GM23248 (cell line): ENCODE results near the gene FMR1. TPM values are rescaled to one million over a fixed set of nuclear protein-coding genes. Genes with fewer than 3 reads are reported as not detected.

Experiments
- DNase-seq: peaks from one replicate; pipeline ENCODE4 v3.0.0-alpha.2; 2015
- H2AFZ ChIP-seq: fragments of 200-600 bp; sonication (generic); 2 replicates; pipeline ENCODE4 v1.6.1; 2016; ENCODE audit warnings: antibody characterized with exemption
- H3F3A ChIP-seq: fragments of 200-600 bp; sonication (generic); 2 replicates; pipeline ENCODE4 v1.6.1; 2016; ENCODE audit warnings: mild to moderate bottlenecking, antibody characterized with exemption, mixed run types; ENCODE audit not compliant: insufficient read depth
- H3K27ac ChIP-seq: fragments of 200-600 bp; sonication (generic); 2 replicates; pipeline ENCODE4 v1.5.1; 2016; ENCODE audit warnings: mild to moderate bottlenecking
- H3K27me3 ChIP-seq: fragments of 200-600 bp; sonication (generic); replicated peaks from 2 replicates; pipeline ENCODE4 v1.6.1; 2016; ENCODE audit warnings: mild to moderate bottlenecking; ENCODE audit not compliant: insufficient read depth
- H3K36me3 ChIP-seq: fragments of 200-600 bp; sonication (generic); 2 replicates; pipeline ENCODE4 v1.6.1; 2016; ENCODE audit warnings: low read depth, mild to moderate bottlenecking
- H3K4me1 ChIP-seq: fragments of 200-600 bp; sonication (generic); 2 replicates; pipeline ENCODE4 v1.6.1; 2016; ENCODE audit warnings: mild to moderate bottlenecking; ENCODE audit not compliant: insufficient read depth
- H3K4me2 ChIP-seq: fragments of 200-600 bp; sonication (generic); one replicate; pipeline ENCODE4 v1.6.1; 2016; ENCODE audit warnings: mild to moderate bottlenecking; ENCODE audit not compliant: unreplicated experiment
- H3K4me3 ChIP-seq: fragments of 200-600 bp; sonication (generic); 2 replicates; pipeline ENCODE4 v1.5.1; 2016; ENCODE audit warnings: mild to moderate bottlenecking
- H3K79me2 ChIP-seq: fragments of 200-600 bp; sonication (generic); 2 replicates; pipeline ENCODE4 v1.6.1; 2016; ENCODE audit warnings: mild to moderate bottlenecking; ENCODE audit not compliant: insufficient read depth
- H3K9ac ChIP-seq: fragments of 200-600 bp; sonication (generic); 2 replicates; pipeline ENCODE4 v1.6.1; 2016; ENCODE audit warnings: mild to moderate bottlenecking
- H3K9me2 ChIP-seq: fragments of 200-600 bp; sonication (generic); 2 replicates; pipeline ENCODE4 v1.6.1; 2016; ENCODE audit warnings: mixed run types, mild to moderate bottlenecking, moderate library complexity; ENCODE audit not compliant: insufficient read depth
- H3K9me3 ChIP-seq: fragments of 200-600 bp; sonication (generic); one replicate; pipeline ENCODE4 v1.6.1; 2017; ENCODE audit warnings: low read depth
- H4K20me1 ChIP-seq: fragments of 200-600 bp; sonication (generic); 2 replicates; pipeline ENCODE4 v1.6.0; 2016; ENCODE audit not compliant: insufficient read depth
- EZH2 ChIP-seq: fragments of 200-600 bp; sonication (generic); IDR thresholded peaks from 2 replicates; pipeline ENCODE4 v1.6.1; 2018; ENCODE audit warnings: antibody characterized with exemption, mild to moderate bottlenecking; ENCODE audit not compliant: insufficient read depth, poor library complexity, severe bottlenecking
- EZH2phosphoT487 ChIP-seq: fragments of 200-600 bp; sonication (generic); IDR thresholded peaks from 2 replicates; pipeline ENCODE4 v1.6.1; 2018; ENCODE audit warnings: antibody characterized with exemption, moderate library complexity, mild to moderate bottlenecking, low read depth; ENCODE audit not compliant: insufficient read depth
- WGBS, 2 experiments: methylation state at CpG; one replicate each; pipeline ENCODE4 v1.1.6; 2015 to 2017; ENCODE audit warnings: low lambda C conversion rate in 2 of 2, low coverage in 1 of 2; ENCODE audit errors: missing lambda C conversion rate in 2 of 2; 5-methylcytosine and 5-hydroxymethylcytosine counted together
- in situ Hi-C: fragments of 300-500 bp; cut with MboI; formaldehyde crosslinking; loops from 2 replicates; pipeline ENCODE4 v1.15.0; 2020
- polyA plus RNA-seq: library from polyadenylated mRNA; unstranded; fragments of >200 nt; fragmentation: Nextera tagmentation; extraction: Ambion mirVana; gene quantifications from 2 replicates; pipeline ENCODE4 v1.2.1, GENCODE V29; 2016
- total RNA-seq: library from RNA; depleted of rRNA; stranded (reverse); fragments of >200 nt; shearing (Covaris generic); gene quantifications from 2 replicates; pipeline ENCODE4 v1.2.3, GENCODE V29; 2014

FMR1 gene
- total and polyA plus RNA-seq, 2 experiments from 2014 or later, result 6.8 to 14.7 TPM

GRCh38 chrX:147912093-147912801, 528 bp downstream of the FMR1 start:
- no peaks in the 10 kb centered on the region for H3K9me2 ChIP-seq
- no peaks in the 10 kb centered on the region for H3K9me3 ChIP-seq
- peak overlapping the region; percentile 80 for H3K27ac ChIP-seq
- peaks cover 5% of the 10 kb centered on the region; the same call in 1 of the 2 replicates for H3F3A ChIP-seq
- peaks cover 3% of the 10 kb centered on the region for H4K20me1 ChIP-seq
- H3K79me2 ChIP-seq, result peaks cover 51% of the 10 kb centered on the region
- H3K4me3 ChIP-seq, result peak overlapping the region; percentile 92
- H3K9ac ChIP-seq, result peak overlapping the region; percentile 91
- DNase-seq, result peak; percentile 67
- peak overlapping the region; percentile 93 for H3K4me2 ChIP-seq
- in situ Hi-C loops, result no loop called here
- 0 to 1% methylated on average over 11 to 16 of the region's 58 CpGs for WGBS, 2 experiments
- peaks cover 14% of the 10 kb centered on the region; the same call in 1 of the 2 replicates for H3K4me1 ChIP-seq
- H3K36me3 ChIP-seq, result no peaks in the 10 kb centered on the region
- TF ChIP-seq EZH2, result no peak
- no peak for TF ChIP-seq EZH2phosphoT487
- no peaks in the 10 kb centered on the region for H3K27me3 ChIP-seq
- peak overlapping the region; percentile 81 for H2AFZ ChIP-seq

DNA sequence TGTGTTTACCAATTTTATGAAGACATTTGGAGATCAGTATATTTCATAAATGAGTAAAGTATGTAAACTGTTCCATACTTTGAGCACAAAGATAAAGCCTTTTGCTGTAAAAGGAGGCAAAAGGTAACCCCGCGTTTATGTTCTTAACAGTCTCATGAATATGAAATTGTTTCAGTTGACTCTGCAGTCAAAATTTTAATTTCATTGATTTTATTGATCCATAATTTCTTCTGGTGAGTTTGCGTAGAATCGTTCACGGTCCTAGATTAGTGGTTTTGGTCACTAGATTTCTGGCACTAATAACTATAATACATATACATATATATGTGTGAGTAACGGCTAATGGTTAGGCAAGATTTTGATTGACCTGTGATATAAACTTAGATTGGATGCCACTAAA, 1.9 kb downstream of the FMR1 start:
- Histone ChIP-seq H3F3A (peaks cover 5% of the 10 kb centered on the region; the same call in 1 of the 2 replicates), H4K20me1 (peaks cover 3% of the 10 kb centered on the region), H3K4me3 (peak overlapping the region; percentile 92), H3K9me2 (no peaks in the 10 kb centered on the region), H3K27me3 (no peaks in the 10 kb centered on the region), H3K9ac (peak overlapping the region; percentile 91), H2AFZ (no peak overlapping the region), H3K27ac (no peak overlapping the region), H3K4me1 (peaks cover 15% of the 10 kb centered on the region; the same call in 1 of the 2 replicates), H3K4me2 (peak overlapping the region; percentile 93), H3K9me3 (no peaks in the 10 kb centered on the region), H3K79me2 (peaks cover 64% of the 10 kb centered on the region), H3K36me3 (no peaks in the 10 kb centered on the region)
- TF ChIP-seq EZH2phosphoT487 (no peak), EZH2 (no peak)
- 68 to 80% methylated on average over 6 of the region's 6 CpGs for WGBS, 2 experiments
- in situ Hi-C loops, result no loop called here
- no peak for DNase-seq

- no peak overlapping the region; the same call in 1 of the 2 replicates for H3K4me3 ChIP-seq
Measured at GRCh38 chrX:147914591-147914990, 2.9 kb downstream of the FMR1 start.

GRCh38 chrX:147916375-147916968, 4.8 kb downstream of the FMR1 start:
- H2AFZ ChIP-seq, result no peak overlapping the region
- no peak overlapping the region for H3K4me2 ChIP-seq
- no peak for DNase-seq
- in situ Hi-C loops, result no loop called here
- no peak overlapping the region for H3K9ac ChIP-seq
- peaks cover 5% of the 10 kb centered on the region; the same call in 1 of the 2 replicates for H3F3A ChIP-seq
- H3K36me3 ChIP-seq, result no peaks in the 10 kb centered on the region
- WGBS, 2 experiments, result 77 to 89% methylated on average over 6 of the region's 6 CpGs
- H3K79me2 ChIP-seq, result peaks cover 92% of the 10 kb centered on the region
- H3K4me1 ChIP-seq, result peaks cover 15% of the 10 kb centered on the region; the same call in 1 of the 2 replicates
- H3K9me3 ChIP-seq, result no peaks in the 10 kb centered on the region
- H4K20me1 ChIP-seq, result peaks cover 3% of the 10 kb centered on the region
- H3K9me2 ChIP-seq, result no peaks in the 10 kb centered on the region
- TF ChIP-seq EZH2, result no peak
- no peak for TF ChIP-seq EZH2phosphoT487
- H3K27ac ChIP-seq, result no peak overlapping the region
- no peak overlapping the region for H3K4me3 ChIP-seq
- H3K27me3 ChIP-seq, result no peaks in the 10 kb centered on the region

More at GRCh38 chrX:147914591-147914990, 2.9 kb downstream of the FMR1 start:
- Histone ChIP-seq H3K9me2 (no peaks in the 10 kb centered on the region), H3K79me2 (peaks cover 75% of the 10 kb centered on the region), H4K20me1 (peaks cover 3% of the 10 kb centered on the region), H3K9ac (no peak overlapping the region), H3K36me3 (no peaks in the 10 kb centered on the region), H3K9me3 (no peaks in the 10 kb centered on the region), H3K4me2 (peak overlapping the region; percentile 42), H2AFZ (no peak overlapping the region), H3K4me1 (peaks cover 15% of the 10 kb centered on the region; the same call in 1 of the 2 replicates), H3K27me3 (no peaks in the 10 kb centered on the region), H3K27ac (no peak overlapping the region), H3F3A (peaks cover 5% of the 10 kb centered on the region; the same call in 1 of the 2 replicates)
- 71 to 74% methylated on average over 3 of the region's 3 CpGs for WGBS, 2 experiments
- in situ Hi-C loops, result no loop called here
- DNase-seq, result no peak
- TF ChIP-seq EZH2 (no peak), EZH2phosphoT487 (no peak)
